BLaER1 treated with 17β-estradiol and CSF1 and Interleukin-3, amounts not matched to agents 10 nM and 100 nM (cell line): ENCODE measurements around the gene WFDC5.
"Not testable (repeated sequence)": the region's sequence is repeated elsewhere in the genome, so short reads cannot be mapped to it uniquely, and the experiment has no call there.

Experiments used
- H3K27ac ChIP-seq, 11 experiments: shearing (Covaris generic); formaldehyde crosslinking; 2 replicates each; pipeline ENCODE4 v1.8.1; 2022
- H3K27me3 ChIP-seq, 11 experiments: shearing (Covaris generic); formaldehyde crosslinking; 2 replicates each; pipeline ENCODE4 v1.8.1; 2022
- H3K36me3 ChIP-seq, 11 experiments: shearing (Covaris generic); formaldehyde crosslinking; 2 replicates each; pipeline ENCODE4 v1.8.1; 2022
- H3K4me1 ChIP-seq, 10 experiments: shearing (Covaris generic); formaldehyde crosslinking; 2 replicates each; pipeline ENCODE4 v1.8.1; 2022
- H3K4me2 ChIP-seq, 11 experiments: shearing (Covaris generic); formaldehyde crosslinking; 2 replicates each; pipeline ENCODE4 v1.8.1; 2022
- H3K4me3 ChIP-seq, 10 experiments: shearing (Covaris generic); formaldehyde crosslinking; 2 replicates each; pipeline ENCODE4 v1.8.1; 2022
- H3K9ac ChIP-seq, 11 experiments: shearing (Covaris generic); formaldehyde crosslinking; 2 replicates each; pipeline ENCODE4 v1.8.1; 2022
- H3K9me3 ChIP-seq, 11 experiments: shearing (Covaris generic); formaldehyde crosslinking; replicated peaks in 1 of 11; 2 replicates each; pipeline ENCODE4 v1.8.1; 2022
- H4K20me1 ChIP-seq, 11 experiments: shearing (Covaris generic); formaldehyde crosslinking; 2 replicates each; pipeline ENCODE4 v1.8.1; 2022
- Cebpa-rat ChIP-seq, 11 experiments: shearing (Covaris generic); IDR thresholded peaks; 2 replicates each; pipeline ENCODE4 v1.8.1; 2022

The WFDC5 gene

DNA sequence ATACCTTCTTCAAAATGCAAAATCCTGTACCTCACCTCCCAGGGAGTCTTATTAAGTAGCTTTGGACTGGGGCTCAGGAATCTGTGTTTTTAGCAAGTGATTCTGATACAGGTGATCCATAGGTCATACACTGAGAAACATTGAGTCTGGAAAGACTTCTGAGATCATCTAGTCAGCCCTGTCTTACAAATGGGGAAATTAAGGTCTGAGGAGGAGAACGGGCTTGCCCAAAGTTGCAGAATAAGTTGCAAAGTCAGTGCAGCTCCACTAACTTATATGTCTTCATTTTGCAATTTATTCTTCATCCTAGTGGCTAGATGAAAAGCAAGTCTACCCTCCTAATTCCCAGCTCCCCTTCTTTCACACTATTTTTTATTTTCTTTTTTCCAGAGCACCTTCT, 42.9 kb downstream of the WFDC5 start:
- Histone ChIP-seq H3K9me3 (no peaks in the 10 kb centered on the region), H4K20me1 (peaks cover 0 to 73% (median 15%) of the 10 kb centered on the region in 11 experiments; a peak in 16 of 22 replicates), H3K27ac (no peak overlapping the region), H3K4me3 (no peak overlapping the region), H3K36me3 (peaks cover 68 to 100% (median 88%) of the 10 kb centered on the region in 11 experiments), H3K4me1 (no peaks in the 10 kb centered on the region), H3K27me3 (no peaks in the 10 kb centered on the region), H3K9ac (no peak overlapping the region), H3K4me2 (no peak overlapping the region)
- TF ChIP-seq Cebpa-rat (IDR thresholded peaks at IDR 0.05) = no peak

GRCh38 chr20:45070932-45071632, 43.9 kb downstream of the WFDC5 start:
- TF ChIP-seq Cebpa-rat (IDR thresholded peaks at IDR 0.05) = no peak
- H3K36me3 ChIP-seq = peaks cover 68 to 100% (median 88%) of the 10 kb centered on the region in 11 experiments
- H3K4me2 ChIP-seq = no peak overlapping the region
- H3K27me3 ChIP-seq = no peaks in the 10 kb centered on the region
- H3K4me3 ChIP-seq = no peak overlapping the region
- H3K4me1 ChIP-seq = no peaks in the 10 kb centered on the region
- no peak overlapping the region for H3K27ac ChIP-seq
- no peaks in the 10 kb centered on the region for H3K9me3 ChIP-seq
- H3K9ac ChIP-seq = no peak overlapping the region
- peaks cover 0 to 83% (median 15%) of the 10 kb centered on the region in 11 experiments; a peak in 16 of 22 replicates for H4K20me1 ChIP-seq

DNA sequence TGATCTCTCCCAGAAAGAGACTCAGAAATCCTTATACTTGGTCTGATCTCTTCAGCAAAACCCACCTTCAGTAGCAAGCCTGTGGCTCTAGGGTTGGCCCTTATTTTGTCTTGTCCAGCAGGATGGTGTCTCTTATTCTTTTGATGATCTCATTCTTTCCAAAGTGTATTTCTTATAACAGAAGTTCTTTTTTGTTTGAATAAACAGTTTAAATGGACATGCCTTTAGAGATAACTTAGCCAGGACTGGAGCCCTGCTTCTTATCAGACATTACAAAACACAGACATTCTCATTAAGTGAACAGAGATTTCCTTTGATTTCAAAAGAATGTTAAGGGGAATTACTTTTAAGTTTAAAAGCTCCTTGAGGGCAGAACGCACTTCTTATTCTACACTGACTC, 45.7 kb downstream of the WFDC5 start:
- H3K4me1 ChIP-seq = 0 out of 20 replicates have a peak, but pooled peaks cover 0 to 4% (median 0%) of the 10 kb centered on the region in 10 experiments
- H3K9ac ChIP-seq = no peak overlapping the region
- H3K9me3 ChIP-seq = no peaks in the 10 kb centered on the region
- H3K4me2 ChIP-seq = no peak overlapping the region
- no peak for TF ChIP-seq Cebpa-rat (IDR thresholded peaks at IDR 0.05)
- H3K27ac ChIP-seq = no peak overlapping the region
- H3K27me3 ChIP-seq = no peaks in the 10 kb centered on the region
- peaks cover 0 to 97% (median 25%) of the 10 kb centered on the region in 11 experiments; a peak in 18 of 22 replicates for H4K20me1 ChIP-seq
- H3K4me3 ChIP-seq = no peak overlapping the region
- H3K36me3 ChIP-seq = peaks cover 50 to 95% (median 75%) of the 10 kb centered on the region in 11 experiments

- Histone ChIP-seq H3K9ac (no peak overlapping the region), H3K9me3 (peaks cover 0 to 5% (median 0%) of the 10 kb centered on the region in 11 experiments; a peak in 2 of 22 replicates), H3K27ac (no peak overlapping the region), H3K36me3 (peaks cover 45 to 95% (median 72%) of the 10 kb centered on the region in 11 experiments), H3K4me1 (0 out of 20 replicates have a peak, but pooled peaks cover 0 to 4% (median 0%) of the 10 kb centered on the region in 10 experiments), H3K4me3 (no peak overlapping the region), H3K27me3 (no peaks in the 10 kb centered on the region), H4K20me1 (peaks cover 0 to 95% (median 14%) of the 10 kb centered on the region in 11 experiments; a peak in 17 of 22 replicates), H3K4me2 (no peak overlapping the region)
- no peak for TF ChIP-seq Cebpa-rat (IDR thresholded peaks at IDR 0.05)
Observed at GRCh38 chr20:45067558-45067957, 47.4 kb downstream of the WFDC5 start.

DNA sequence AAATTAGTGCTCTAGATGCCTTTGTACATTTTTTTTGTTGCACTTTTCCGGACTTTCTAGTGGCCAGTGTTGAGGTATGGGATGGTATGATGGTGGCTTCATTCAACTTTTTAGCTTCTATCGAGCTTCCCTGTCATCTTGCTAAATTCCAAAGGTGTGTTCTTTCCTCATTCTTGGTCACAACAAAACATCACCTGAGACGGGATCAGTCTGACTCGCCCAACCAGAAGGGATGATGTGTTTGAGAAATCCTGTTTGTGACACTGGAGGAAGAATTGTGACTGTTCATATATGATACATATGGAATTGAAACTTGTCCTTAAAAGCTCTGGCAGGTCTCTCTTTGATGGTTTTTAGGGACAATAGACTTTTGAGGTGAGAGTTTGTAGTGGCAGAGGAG, 47.9 kb downstream of the WFDC5 start:
- no peak for TF ChIP-seq Cebpa-rat (IDR thresholded peaks at IDR 0.05)
- peaks cover 48 to 95% (median 72%) of the 10 kb centered on the region in 11 experiments for H3K36me3 ChIP-seq
- peaks cover 0 to 94% (median 14%) of the 10 kb centered on the region in 11 experiments; a peak in 17 of 22 replicates for H4K20me1 ChIP-seq
- no peak overlapping the region for H3K4me2 ChIP-seq
- no peak overlapping the region for H3K27ac ChIP-seq
- H3K9me3 ChIP-seq = peaks cover 0 to 8% (median 0%) of the 10 kb centered on the region in 11 experiments; a peak in 2 of 22 replicates
- H3K4me3 ChIP-seq = no peak overlapping the region
- H3K27me3 ChIP-seq = no peaks in the 10 kb centered on the region
- H3K9ac ChIP-seq = no peak overlapping the region
- 0 out of 20 replicates have a peak, but pooled peaks cover 0 to 4% (median 0%) of the 10 kb centered on the region in 10 experiments for H3K4me1 ChIP-seq

- H3K9me3 ChIP-seq = peaks cover 0 to 8% (median 0%) of the 10 kb centered on the region in 11 experiments; a peak in 2 of 22 replicates
- 0 out of 20 replicates have a peak, but pooled peaks cover 0 to 4% (median 0%) of the 10 kb centered on the region in 10 experiments for H3K4me1 ChIP-seq
- no peaks in the 10 kb centered on the region for H3K27me3 ChIP-seq
- H3K4me3 ChIP-seq = no peak overlapping the region
- H3K36me3 ChIP-seq = peaks cover 46 to 95% (median 71%) of the 10 kb centered on the region in 11 experiments
- no peak overlapping the region for H3K27ac ChIP-seq
- H3K4me2 ChIP-seq = no peak overlapping the region
- H3K9ac ChIP-seq = no peak overlapping the region
- H4K20me1 ChIP-seq = peaks cover 0 to 94% (median 14%) of the 10 kb centered on the region in 11 experiments; a peak in 17 of 22 replicates
- no peak for TF ChIP-seq Cebpa-rat (IDR thresholded peaks at IDR 0.05)
Observed at GRCh38 chr20:45066372-45066771, 48.6 kb downstream of the WFDC5 start.

DNA sequence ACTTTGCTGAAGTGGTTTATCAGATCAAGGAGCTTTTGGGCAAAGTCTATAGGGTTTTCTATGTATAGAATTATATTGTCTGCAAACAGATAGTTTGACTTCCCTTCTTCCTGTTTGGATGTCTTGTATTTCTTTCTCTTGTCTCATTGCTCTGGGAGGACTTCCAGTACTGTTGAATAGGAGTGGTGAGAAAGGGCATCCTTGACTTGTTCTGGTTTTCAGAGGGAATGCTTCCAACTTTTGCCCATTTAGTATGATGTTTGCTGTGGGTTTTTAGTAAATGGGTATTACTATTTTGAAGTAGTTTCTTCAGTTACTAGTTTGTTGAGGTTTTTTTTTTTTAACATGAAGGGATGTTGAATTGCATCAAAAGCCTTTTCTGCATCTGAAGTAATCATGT, 50.2 kb downstream of the WFDC5 start:
- no peak overlapping the region for H3K27ac ChIP-seq
- no peak for TF ChIP-seq Cebpa-rat (IDR thresholded peaks at IDR 0.05)
- H3K9me3 ChIP-seq = peaks cover 0 to 8% (median 0%) of the 10 kb centered on the region in 11 experiments; a peak in 2 of 22 replicates
- H3K4me1 ChIP-seq = 0 out of 20 replicates have a peak, but pooled peaks cover 0 to 4% (median 0%) of the 10 kb centered on the region in 10 experiments
- peaks cover 46 to 94% (median 74%) of the 10 kb centered on the region in 11 experiments for H3K36me3 ChIP-seq
- H3K27me3 ChIP-seq = no peaks in the 10 kb centered on the region
- H3K4me3 ChIP-seq = no peak overlapping the region
- H3K9ac ChIP-seq = no peak overlapping the region
- no peak overlapping the region for H3K4me2 ChIP-seq
- peaks cover 4 to 92% (median 13%) of the 10 kb centered on the region in 11 experiments; a peak in 15 of 22 replicates for H4K20me1 ChIP-seq

- H3K27ac ChIP-seq, H3K4me2 ChIP-seq, H3K27me3 ChIP-seq, H3K4me1 ChIP-seq, H3K9me3 ChIP-seq, H3K9ac ChIP-seq, H3K4me3 ChIP-seq: not testable (repeated sequence)
- Histone ChIP-seq H4K20me1 (peaks cover 4 to 90% (median 13%) of the 10 kb centered on the region in 11 experiments; a peak in 15 of 22 replicates), H3K36me3 (peaks cover 37 to 93% (median 71%) of the 10 kb centered on the region in 11 experiments)
Observed at GRCh38 chr20:45063107-45063506, 51.9 kb downstream of the WFDC5 start.

GRCh38 chr20:45061244-45061643, 53.7 kb downstream of the WFDC5 start:
- Histone ChIP-seq H4K20me1 (peaks cover 4 to 82% (median 13%) of the 10 kb centered on the region in 11 experiments; a peak in 12 of 22 replicates), H3K4me1 (0 out of 20 replicates have a peak, but pooled peaks cover 0 to 4% (median 0%) of the 10 kb centered on the region in 10 experiments), H3K27me3 (no peaks in the 10 kb centered on the region), H3K4me3 (no peak overlapping the region), H3K27ac (no peak overlapping the region), H3K36me3 (peaks cover 33 to 93% (median 70%) of the 10 kb centered on the region in 11 experiments), H3K9me3 (peaks cover 0 to 8% (median 0%) of the 10 kb centered on the region in 11 experiments; a peak in 2 of 22 replicates), H3K4me2 (no peak overlapping the region), H3K9ac (no peak overlapping the region)
- TF ChIP-seq Cebpa-rat (IDR thresholded peaks at IDR 0.05) = no peak
